GM18858 (cell line): Measurements from ENCODE around the gene AJM1.
"Not testable (repeated sequence)": the region's sequence is repeated elsewhere in the genome, so short reads cannot be mapped to it uniquely, and the experiment has no call there.

ENCODE experiments used
- ATAC-seq: cut with Tn5 transposase; IDR thresholded peaks from one replicate; pipeline ENCODE4 v1.9.1; 2021; ENCODE audit not compliant: unreplicated experiment

The AJM1 gene

DNA sequence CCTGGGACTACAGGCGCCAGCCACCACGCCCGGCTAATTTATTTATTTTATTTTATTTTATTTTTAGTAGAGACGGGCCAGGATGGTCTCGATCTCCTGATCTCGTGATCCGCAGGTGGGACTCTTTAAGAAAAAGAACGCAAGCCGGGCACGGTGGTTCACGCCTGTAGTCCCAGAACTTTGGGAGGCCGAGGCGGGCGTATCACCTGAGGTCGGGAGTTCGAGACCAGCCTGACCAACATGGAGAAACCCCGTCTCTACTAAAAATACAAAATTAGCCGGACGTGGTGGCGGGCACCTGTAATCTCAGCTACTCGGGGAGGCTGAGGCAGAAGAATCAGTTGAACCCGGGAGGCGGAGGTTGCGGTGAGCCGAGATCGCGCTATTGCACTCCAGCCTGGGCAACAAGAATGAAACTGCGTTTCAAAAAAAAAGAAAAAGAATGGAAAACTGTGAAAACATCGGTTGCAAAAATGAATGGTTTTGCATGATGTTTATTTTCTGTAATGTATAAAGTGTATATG, 24.7 kb downstream of the AJM1 start:
- not testable (repeated sequence) for ATAC-seq

- ATAC-seq, result no peak
Observed at GRCh38 chr9:136867480-136867879, 25.2 kb downstream of the AJM1 start.

GRCh38 chr9:136867917-136868316, 25.6 kb downstream of the AJM1 start:
- ATAC-seq, result no peak

DNA sequence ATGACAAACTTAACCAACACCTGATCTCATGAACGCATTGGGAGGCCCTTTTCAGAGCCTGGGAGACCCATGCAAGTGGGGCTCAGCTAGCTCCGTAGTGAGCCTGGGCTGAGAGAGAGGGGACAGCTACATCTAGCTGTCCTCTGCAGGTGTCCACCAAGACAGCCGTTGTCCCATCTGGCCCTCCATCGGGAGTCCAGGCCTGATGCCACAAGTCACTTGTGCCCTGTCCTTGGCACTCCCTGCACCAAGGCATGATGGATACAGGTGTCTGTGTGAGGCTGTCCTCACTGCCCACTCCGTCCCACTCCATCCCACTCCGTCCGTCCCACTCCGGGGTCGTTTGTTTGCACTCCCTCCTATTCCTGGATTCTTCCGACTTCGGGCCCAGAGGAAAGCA, 26.4 kb downstream of the AJM1 start:
- ATAC-seq, result no peak

- not testable (repeated sequence) for ATAC-seq
Observed at GRCh38 chr9:136869611-136870010, 27.3 kb downstream of the AJM1 start.

DNA sequence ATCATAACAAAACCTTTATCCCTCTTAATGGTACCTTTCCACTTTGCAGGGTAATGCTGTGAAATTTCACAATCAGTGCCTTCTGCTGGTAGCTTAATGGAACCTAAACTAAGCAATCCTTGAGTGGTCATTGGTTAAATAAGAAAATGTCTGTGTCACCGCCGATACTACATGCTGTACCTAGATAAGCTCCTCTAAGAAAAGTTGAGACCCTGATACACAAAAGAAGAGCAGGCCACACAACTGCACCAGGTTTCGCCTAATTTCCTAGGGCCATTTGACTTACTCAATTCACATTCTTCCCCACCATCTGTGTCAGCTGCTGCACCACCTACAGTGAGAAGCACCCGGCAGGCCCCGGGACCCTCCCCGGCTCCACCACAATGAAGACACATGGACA, 32.9 kb downstream of the AJM1 start:
- ATAC-seq, result no peak

GRCh38 chr9:136876476-136876875, 34.2 kb downstream of the AJM1 start:
- no peak for ATAC-seq

DNA sequence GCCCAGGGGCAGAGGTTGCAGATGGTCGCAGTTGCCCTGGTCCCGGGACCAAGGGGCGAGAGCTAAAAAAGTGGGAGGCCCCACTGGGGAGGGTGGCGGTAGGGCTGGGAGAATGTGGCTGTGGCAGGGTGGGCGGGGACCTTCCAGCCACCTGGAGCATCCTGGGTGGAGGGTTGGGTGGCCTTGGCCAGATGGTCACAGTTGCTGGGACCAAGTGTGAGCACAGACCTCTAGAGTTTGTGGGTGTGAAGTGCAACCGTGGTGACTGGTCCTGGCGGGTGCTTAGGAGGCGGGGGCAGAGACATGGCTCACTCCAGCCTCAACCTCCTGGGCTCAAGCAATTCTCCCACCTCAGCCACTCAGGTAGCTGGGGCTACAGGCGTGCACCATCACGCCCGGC, 38.4 kb downstream of the AJM1 start:
- no peak for ATAC-seq

DNA sequence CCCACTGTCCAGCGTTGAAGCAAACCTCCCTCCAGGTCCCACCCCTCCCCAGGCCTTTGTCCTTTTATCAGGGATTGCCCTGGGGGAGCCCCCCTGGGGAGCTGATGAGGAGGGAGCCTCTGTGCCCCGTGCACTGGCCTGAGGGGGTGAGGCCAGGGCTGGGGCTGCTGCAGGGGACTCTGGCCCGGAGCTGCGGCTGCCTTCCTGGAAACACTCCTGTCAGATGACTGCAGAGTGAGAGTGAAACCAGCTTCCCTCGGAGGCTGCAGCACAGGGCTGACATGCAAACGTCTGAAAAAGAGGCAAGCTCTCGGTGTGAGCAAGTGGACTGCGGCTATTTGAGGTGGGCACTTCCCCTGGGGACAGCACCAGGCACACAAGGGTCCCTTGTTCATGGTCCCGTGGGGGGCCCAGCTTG, 39.4 kb downstream of the AJM1 start:
- no peak for ATAC-seq

DNA sequence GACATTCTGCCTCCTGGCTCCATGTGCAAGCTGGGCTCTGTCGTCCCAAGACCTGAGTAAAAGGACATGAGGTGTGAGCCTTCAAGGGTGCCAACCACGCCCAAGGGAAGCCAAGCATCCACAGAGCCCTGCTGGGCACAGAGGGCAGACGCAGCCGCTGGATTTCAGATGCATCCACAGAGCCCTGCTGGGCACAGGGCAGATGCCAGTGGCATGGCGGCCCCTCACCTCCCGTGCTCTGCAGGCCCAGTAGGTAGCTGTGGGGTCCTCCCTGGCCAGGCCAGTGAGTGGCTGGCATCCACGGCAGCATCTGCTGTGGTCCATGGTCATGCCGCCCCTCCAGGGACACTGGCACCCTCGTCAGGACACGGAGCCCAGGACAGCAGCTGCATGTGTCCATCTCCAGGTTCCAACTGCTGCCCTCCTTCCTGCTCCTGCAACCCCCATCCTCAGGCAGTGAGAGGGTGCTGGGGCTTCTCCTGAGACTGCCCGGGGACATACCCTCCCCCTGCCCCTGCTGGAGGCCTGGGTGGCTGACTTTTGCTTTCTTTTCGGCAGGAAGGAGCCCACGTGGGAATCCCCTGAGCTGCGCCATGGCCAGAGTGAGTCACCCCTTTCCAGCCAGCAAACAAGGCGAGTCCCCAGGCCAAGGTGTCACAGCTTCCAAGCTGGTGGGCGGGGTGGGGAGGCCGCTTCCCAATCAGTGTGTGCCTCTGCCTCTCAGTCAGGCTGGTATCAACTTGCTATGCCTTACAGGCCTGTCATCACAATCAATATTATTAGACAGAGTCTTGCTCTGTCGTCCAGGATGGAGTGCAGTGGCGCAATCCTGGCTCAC, 40.0 kb downstream of the AJM1 start:
- ATAC-seq, result no peak

- not testable (repeated sequence) for ATAC-seq
Observed at GRCh38 chr9:136882947-136883283, 40.6 kb downstream of the AJM1 start.

- not testable (repeated sequence) for ATAC-seq
Observed at GRCh38 chr9:136883670-136884069, 41.4 kb downstream of the AJM1 start.

DNA sequence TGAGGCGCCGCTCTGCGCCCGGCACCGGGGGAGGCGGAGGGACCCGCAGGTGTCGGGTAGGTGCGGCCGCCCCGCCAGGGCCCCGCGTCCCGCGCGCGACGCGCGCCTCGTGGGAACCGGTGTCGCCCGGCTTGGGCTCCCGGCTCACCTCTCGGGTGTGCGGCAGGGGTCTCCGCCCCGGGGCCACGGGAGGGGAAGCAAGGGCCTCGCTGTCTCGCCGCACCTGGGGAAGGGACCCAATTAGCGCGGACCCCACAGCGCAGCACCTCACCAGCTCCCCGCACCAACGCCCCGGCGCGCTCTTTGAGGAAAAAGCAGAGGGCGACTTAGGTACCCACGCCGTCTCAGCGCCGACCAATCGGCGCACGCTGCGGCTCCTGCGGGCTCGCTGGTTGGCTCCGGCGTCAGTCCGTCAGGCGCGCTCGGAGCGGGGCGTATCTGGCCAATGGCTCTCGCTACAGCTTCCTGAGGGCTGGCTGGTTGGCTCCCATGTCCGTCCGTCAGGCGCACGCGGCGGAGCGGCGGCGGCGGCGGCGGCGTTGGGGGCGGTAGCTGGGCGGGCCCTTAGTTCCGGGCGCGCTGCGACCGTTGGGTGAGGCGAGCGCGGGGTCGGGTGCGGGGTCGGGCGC, 43.8 kb downstream of the AJM1 start, which contains the start of gene TRAF2:
TSS of gene TRAF2 (plus strand) at position 567 of the 629 bp plus-strand sequence. CDS start 12,225 bp downstream, outside the sequence.
- ATAC-seq, result peak; percentile 73

DNA sequence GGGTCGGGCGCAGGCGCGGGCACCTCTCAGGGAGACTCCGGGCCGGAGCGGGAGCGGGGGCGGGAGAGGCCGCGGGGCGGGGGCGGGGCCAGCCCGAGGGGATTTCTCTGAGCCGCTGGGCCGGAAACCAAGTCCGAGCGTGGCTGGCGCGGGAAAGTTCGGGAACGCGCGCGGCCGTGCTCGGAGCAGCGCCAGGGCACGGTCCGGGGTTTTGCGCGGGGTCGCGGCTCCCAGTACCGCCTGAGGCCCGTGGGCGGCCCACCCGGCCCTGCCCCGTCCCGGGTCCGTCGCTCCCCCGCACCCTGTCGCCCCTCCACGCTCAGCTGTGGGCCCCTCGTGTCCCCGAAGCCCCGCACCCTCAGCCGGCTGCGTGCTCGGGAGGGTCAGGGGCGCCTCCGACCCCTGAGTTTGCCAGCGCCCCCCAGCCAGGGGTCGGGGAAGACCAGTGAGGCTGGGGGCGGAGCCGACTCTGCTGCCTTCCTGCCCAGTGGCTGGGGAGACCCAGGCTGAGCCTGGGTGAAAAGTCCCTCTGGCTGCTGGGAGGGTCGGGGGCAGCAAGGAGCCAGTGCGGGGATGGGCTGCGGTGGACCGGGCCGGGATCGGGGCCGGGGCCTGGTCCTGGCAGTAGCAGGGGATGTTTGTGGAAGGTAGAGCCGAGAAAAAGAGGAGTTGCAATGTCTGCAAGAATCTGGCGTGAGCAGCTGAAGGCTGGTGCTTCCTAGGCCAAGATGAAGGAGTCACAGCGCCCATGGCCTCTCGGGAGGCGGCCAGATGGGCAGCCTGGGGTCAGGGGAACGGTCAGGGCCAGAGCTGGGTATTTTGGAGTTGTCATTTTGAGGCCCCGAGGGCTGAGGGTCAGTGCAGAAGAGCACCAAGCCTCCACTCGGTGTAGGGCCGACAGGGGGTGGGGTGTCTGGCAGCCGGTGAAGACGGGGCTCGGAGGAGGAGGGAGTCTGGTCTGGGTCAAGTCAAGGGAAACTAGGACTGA, 44.6 kb downstream of the AJM1 start:
- peak; percentile 8 for ATAC-seq

DNA sequence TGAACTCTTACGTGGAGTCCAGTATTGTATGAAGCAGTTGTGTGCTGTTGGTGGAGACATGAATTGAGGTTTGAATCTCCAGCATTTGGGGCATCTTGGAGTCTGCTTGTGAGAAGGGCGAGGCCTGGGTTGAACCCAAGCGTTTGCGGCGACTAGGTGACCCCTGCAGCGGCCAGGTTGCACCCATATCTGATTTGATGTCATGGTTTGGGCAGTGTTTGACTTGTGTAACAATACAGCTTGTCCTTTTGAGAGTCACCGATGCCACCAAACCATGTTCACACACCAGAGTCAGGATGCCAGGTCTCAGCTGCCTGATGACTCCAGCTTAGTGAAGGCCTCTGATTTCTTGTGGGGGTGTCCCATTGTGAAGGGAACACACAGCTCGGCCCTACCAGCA, 46.2 kb downstream of the AJM1 start:
- ATAC-seq, result no peak

- no peak for ATAC-seq
Observed at GRCh38 chr9:136889858-136890257, 47.6 kb downstream of the AJM1 start.

GRCh38 chr9:136890661-136891060, 48.4 kb downstream of the AJM1 start:
- ATAC-seq, result no peak
